Osteocyte (in vitro differentiated cells): Measurements from ENCODE around the gene BTNL3. TPM values are rescaled to one million over a fixed set of nuclear protein-coding genes. Genes with fewer than 3 reads are reported as not detected.

ENCODE experiments used
- DNase-seq: peaks from one replicate; pipeline ENCODE4 v3.0.0; 2021; ENCODE audit warnings: mixed read lengths; ENCODE audit not compliant: unreplicated experiment; ENCODE audit errors: extremely low spot score
- H3K27ac Mint-ChIP-seq: one replicate; pipeline ENCODE4 v1.8.0; 2021; ENCODE audit warnings: mild to moderate bottlenecking, mixed read lengths; ENCODE audit not compliant: unreplicated experiment
- H3K27me3 Mint-ChIP-seq: one replicate; pipeline ENCODE4 v1.8.0; 2021; ENCODE audit warnings: mixed read lengths; ENCODE audit not compliant: unreplicated experiment
- H3K36me3 Mint-ChIP-seq: one replicate; pipeline ENCODE4 v1.8.0; 2021; ENCODE audit warnings: mixed read lengths; ENCODE audit not compliant: unreplicated experiment
- H3K4me1 Mint-ChIP-seq: one replicate; pipeline ENCODE4 v1.8.0; 2021; ENCODE audit warnings: mixed read lengths; ENCODE audit not compliant: unreplicated experiment
- H3K4me3 Mint-ChIP-seq: one replicate; pipeline ENCODE4 v1.8.0; 2021; ENCODE audit warnings: mild to moderate bottlenecking, moderate library complexity, mixed read lengths; ENCODE audit not compliant: unreplicated experiment
- H3K9me3 Mint-ChIP-seq: one replicate; pipeline ENCODE4 v1.8.0; 2021; ENCODE audit warnings: mixed read lengths; ENCODE audit not compliant: unreplicated experiment
- CTCF ChIP-seq: fragments of 200-600 bp; sonication (generic); IDR thresholded peaks from 2 replicates; pipeline ENCODE4 v1.5.0; 2021; ENCODE audit warnings: antibody characterized with exemption, mild to moderate bottlenecking, moderate library complexity
- total RNA-seq: library from RNA; stranded (reverse); gene quantifications from 2 replicates; pipeline ENCODE4 v1.2.1, GENCODE V29; 2021

The BTNL3 gene
- total RNA-seq, 1 donor from 2014 or later: not detected

DNA sequence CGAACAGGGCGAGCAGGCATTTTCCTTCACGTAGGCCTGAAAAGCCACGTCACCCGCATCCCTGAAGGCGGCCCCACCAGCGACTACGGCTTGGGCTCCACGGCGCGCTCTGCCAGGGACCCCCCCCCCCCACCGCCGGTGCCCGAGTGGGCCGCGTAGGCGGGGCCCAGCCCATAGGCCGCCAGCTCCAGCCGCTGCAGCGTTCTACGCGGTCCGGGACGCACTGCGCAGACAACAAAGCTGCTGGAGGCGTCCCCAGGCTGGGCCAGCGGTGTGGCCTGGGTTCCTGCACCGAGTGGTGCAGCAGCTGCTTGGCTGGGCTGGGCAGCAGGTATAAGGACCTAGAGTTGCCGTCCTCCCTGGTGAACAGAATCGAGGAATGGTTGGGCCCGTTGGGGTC lies 18.3 kb upstream of the BTNL3 start:
- Mint-ChIP-seq H3K36me3 (no peaks in the 10 kb centered on the region), H3K9me3 (no peaks in the 10 kb centered on the region), H3K27me3 (no peaks in the 10 kb centered on the region), H3K27ac (no peak overlapping the region), H3K4me3 (no peak overlapping the region), H3K4me1 (no peaks in the 10 kb centered on the region)
- no peak for DNase-seq
- TF ChIP-seq CTCF: no peak

DNA sequence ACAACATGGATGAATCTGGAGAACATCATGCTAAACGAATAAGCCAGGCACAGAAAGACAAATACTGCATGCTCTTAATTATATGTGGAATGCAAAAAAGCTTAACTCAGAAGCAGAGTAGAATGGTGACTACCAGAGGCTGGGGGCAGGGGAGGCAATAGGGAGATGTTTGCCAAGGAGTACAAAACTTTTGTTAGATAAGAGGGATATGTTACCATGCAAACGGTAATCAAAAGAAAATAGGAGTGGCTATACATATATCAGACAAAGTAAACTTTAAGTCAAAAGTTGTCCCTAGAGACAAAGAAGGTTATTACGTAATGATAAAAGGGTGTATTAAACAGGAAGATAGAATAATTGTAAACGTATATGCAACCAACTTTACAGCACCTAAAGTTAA lies 17.8 kb upstream of the BTNL3 start:
- H3K27ac Mint-ChIP-seq: no peak overlapping the region

GRCh38 chr5:180974612-180975315 lies 13.9 kb upstream of the BTNL3 start:
- H3K27me3 Mint-ChIP-seq: no peaks in the 10 kb centered on the region
- H3K27ac Mint-ChIP-seq: no peak overlapping the region
- H3K36me3 Mint-ChIP-seq: no peaks in the 10 kb centered on the region
- DNase-seq: no peak
- no peaks in the 10 kb centered on the region for H3K4me1 Mint-ChIP-seq
- H3K4me3 Mint-ChIP-seq: no peak overlapping the region
- TF ChIP-seq CTCF: no peak
- H3K9me3 Mint-ChIP-seq: no peaks in the 10 kb centered on the region

More for the DNA sequence above, 17.8 kb upstream of the BTNL3 start:
- Mint-ChIP-seq H3K27me3 (no peaks in the 10 kb centered on the region), H3K4me1 (no peaks in the 10 kb centered on the region), H3K4me3 (no peak overlapping the region), H3K9me3 (no peaks in the 10 kb centered on the region), H3K36me3 (no peaks in the 10 kb centered on the region)
- DNase-seq: no peak
- TF ChIP-seq CTCF: no peak

DNA sequence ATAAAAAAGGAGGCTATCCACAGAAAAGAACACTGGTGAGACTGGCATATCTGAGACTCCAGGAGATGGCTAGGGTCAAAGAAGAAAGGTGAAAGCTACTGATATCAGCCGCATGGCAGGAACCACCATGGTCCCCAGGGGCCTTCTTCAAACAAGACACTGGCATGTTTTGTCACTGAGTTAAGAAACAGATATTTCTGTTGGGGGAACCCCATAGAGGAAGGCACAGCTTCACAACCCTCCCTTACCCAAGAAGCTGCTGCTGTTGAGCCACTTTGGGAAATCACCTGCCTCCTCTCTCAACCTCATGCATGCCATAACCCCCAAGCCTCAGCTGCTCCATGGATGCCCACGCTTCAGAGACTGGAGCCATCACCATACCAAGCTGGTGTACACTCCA lies 13.3 kb upstream of the BTNL3 start:
- H3K4me3 Mint-ChIP-seq: no peak overlapping the region
- DNase-seq: no peak
- no peaks in the 10 kb centered on the region for H3K36me3 Mint-ChIP-seq
- H3K4me1 Mint-ChIP-seq: no peaks in the 10 kb centered on the region
- no peak overlapping the region for H3K27ac Mint-ChIP-seq
- no peak for TF ChIP-seq CTCF
- no peaks in the 10 kb centered on the region for H3K27me3 Mint-ChIP-seq
- H3K9me3 Mint-ChIP-seq: no peaks in the 10 kb centered on the region

GRCh38 chr5:180976518-180976917 lies 12.1 kb upstream of the BTNL3 start:
- H3K27me3 Mint-ChIP-seq: peaks cover 3% of the 10 kb centered on the region
- no peak for TF ChIP-seq CTCF
- H3K36me3 Mint-ChIP-seq: no peaks in the 10 kb centered on the region
- H3K9me3 Mint-ChIP-seq: no peaks in the 10 kb centered on the region
- no peak overlapping the region for H3K27ac Mint-ChIP-seq
- no peaks in the 10 kb centered on the region for H3K4me1 Mint-ChIP-seq
- no peak for DNase-seq
- H3K4me3 Mint-ChIP-seq: no peak overlapping the region
